Erythroblast (primary cell): ENCODE data around the gene VWC2L.

ENCODE experiments used
- GATA1 ChIP-seq: IDR thresholded peaks from 2 replicates; pipeline ENCODE4 v1.6.1; 2011; ENCODE audit warnings: low read depth, mild to moderate bottlenecking, control low read depth, low read length, moderate library complexity
- POLR2A ChIP-seq: IDR thresholded peaks from 2 replicates; pipeline ENCODE4 v1.6.1; 2011; ENCODE audit warnings: mild to moderate bottlenecking, low read length

DNA sequence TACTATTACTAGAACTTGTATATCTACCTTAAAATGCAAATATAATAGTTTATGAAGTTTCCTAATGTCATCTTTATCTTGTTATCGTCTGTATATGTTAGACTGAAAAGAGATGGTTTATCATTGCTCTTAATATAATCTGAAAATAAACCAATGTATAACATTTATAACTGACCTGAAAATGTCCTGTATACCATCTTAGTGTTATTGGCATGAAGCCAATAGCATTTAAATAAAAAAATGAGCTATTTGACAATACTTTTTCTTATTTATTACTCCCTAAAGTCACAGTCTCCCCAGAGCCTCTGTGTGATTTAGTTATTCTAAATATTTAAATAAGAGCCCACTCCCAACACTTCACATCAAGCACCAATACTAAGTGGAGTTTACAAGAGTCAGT is 1.8 kb downstream of the VWC2L start:
- TF ChIP-seq POLR2A, result no peak
- TF ChIP-seq GATA1, result no peak
